GM21447 (cell line): Measurements from ENCODE around the gene TRAPPC12.

Source experiments
- ATAC-seq: cut with Tn5 transposase; IDR thresholded peaks from one replicate; pipeline ENCODE4 v1.9.1; 2021; ENCODE audit not compliant: unreplicated experiment

Gene TRAPPC12

GRCh38 chr2:3405876-3406275 is 26.4 kb downstream of the TRAPPC12 start:
- no peak for ATAC-seq

- no peak for ATAC-seq
Observed at GRCh38 chr2:3406501-3406900, 27.0 kb downstream of the TRAPPC12 start.

- ATAC-seq, result no peak
Observed at GRCh38 chr2:3408781-3409180, 29.3 kb downstream of the TRAPPC12 start.

GRCh38 chr2:3409627-3410170 is 30.2 kb downstream of the TRAPPC12 start:
- ATAC-seq, result no peak

GRCh38 chr2:3411103-3411502 is 31.6 kb downstream of the TRAPPC12 start:
- ATAC-seq, result no peak

- no peak for ATAC-seq
Observed at GRCh38 chr2:3413697-3414096, 34.2 kb downstream of the TRAPPC12 start.

- no peak for ATAC-seq
Observed at GRCh38 chr2:3414133-3414860, 34.8 kb downstream of the TRAPPC12 start.

- no peak for ATAC-seq
Observed at GRCh38 chr2:3418766-3419404, 39.4 kb downstream of the TRAPPC12 start.

- no peak for ATAC-seq
Observed at GRCh38 chr2:3420076-3420768, 40.7 kb downstream of the TRAPPC12 start.

- ATAC-seq, result no peak
Observed at GRCh38 chr2:3420769-3421397, 41.4 kb downstream of the TRAPPC12 start.

GRCh38 chr2:3421580-3421979 is 42.1 kb downstream of the TRAPPC12 start:
- ATAC-seq, result no peak

GRCh38 chr2:3422161-3422779 is 42.8 kb downstream of the TRAPPC12 start:
- peak; percentile 68 for ATAC-seq

- peak; percentile 38 for ATAC-seq
Observed at GRCh38 chr2:3423492-3424170, 44.1 kb downstream of the TRAPPC12 start.

GRCh38 chr2:3424171-3424795 is 44.8 kb downstream of the TRAPPC12 start:
- no peak for ATAC-seq

GRCh38 chr2:3426615-3427014 is 47.1 kb downstream of the TRAPPC12 start:
- ATAC-seq, result no peak

GRCh38 chr2:3427272-3427671 is 47.8 kb downstream of the TRAPPC12 start:
- no peak for ATAC-seq

GRCh38 chr2:3428577-3428976 is 49.1 kb downstream of the TRAPPC12 start:
- no peak for ATAC-seq

GRCh38 chr2:3429066-3429610 is 49.6 kb downstream of the TRAPPC12 start:
- ATAC-seq, result no peak

GRCh38 chr2:3430172-3430571 is 50.7 kb downstream of the TRAPPC12 start:
- ATAC-seq, result no peak
